DMS 273 treated with DMSO at 0.1 percent for 48 hours (cell line): ENCODE data around the gene RALGPS1.

Experiments
- DNase-seq: peaks from one replicate; lab custom pipeline; 2025; lab: John Stamatoyannopoulos, UW

RALGPS1 gene

DNA sequence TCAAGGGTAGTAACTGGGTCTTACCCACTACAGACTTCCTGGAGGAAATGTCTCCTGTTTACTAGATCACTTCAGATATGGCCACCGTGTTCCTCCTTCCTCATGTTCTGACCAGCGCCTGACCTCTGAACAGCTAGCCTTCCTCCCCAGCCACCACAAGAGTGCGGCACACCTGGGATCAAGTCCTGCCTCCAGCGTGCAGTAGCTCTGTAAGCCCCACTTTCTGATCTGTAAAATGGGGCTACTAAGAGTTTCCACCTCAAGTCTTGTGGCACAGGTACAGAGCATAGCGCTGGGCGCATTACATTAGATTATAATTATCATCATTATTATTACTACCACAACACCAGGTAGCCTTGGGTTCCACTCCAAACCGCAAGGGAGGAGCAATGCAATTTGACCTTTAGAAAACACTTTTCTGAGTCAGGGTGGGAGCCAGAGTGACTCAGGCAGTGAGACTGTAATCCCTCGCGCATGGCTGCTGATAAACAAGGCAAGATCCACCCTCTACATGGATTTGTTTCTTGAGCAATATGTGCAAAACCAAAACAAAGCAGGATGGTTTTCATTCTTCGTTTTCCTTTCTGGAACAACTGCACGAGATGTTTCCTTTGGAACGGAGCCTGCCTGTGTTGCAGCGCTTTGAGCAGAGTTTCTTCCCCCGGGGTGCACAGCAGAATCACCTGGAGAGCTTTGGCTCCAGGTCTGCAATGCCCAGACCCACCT is 272.8 kb downstream of the RALGPS1 start:
- DNase-seq: no peak

DNA sequence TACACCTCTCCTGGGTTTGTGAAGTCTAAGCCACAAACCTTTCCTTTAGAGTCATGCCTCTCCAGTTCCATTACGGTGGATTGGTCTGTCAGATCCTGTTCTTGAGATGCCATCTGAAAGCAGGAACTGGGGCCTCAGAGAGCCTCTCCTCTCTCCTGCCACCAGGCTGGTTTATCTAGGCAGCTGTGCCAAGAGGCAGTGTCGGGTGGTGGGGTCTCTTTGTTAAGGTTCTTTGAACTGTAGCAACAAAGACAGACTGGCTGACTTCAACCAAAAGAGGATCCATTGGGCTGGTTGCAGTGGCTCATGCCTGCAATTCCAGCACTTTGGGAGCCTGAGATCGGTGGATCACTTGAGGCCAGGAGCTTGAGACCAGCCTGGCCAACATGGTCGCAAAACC is 273.8 kb downstream of the RALGPS1 start:
- DNase-seq: no peak

DNA sequence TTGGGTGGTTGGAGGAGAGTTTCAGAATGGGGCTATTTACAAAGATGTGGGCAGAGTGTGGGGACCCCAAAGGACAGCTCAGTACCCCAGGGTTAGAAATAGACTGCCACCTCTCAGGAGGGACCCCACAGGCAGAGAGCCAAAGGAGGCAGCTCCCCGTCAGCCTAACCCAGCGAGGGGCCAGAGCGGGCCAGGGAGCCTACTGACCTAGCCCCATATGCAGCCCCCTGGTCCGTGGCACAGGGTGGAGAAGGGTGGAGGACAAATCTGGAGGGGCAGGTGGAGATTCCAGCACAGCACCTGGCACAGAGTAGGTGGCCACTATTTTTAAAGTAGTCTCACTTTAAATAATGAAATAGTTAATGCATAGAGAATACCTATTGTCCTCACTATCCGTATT is 275.0 kb downstream of the RALGPS1 start:
- no peak for DNase-seq

DNA sequence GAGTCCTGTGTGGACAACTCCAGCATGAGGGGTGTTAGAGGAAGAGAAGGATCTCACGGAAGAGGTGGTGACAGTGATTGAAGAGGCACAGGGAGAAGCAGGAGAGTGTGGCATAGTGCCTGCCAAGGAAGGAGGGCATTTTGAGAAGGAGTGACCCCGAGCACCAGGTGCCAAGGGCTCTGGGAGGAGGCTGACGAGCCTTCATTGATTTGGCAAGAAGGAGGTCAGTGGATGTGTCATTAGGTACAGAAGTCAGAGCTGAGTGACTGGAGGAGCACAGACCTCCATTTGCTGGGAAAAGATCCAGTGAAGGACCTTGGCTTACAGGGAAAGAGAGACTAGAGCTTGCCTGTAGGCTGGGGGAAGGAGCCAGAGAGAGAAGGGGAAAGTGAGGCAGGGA is 278.2 kb downstream of the RALGPS1 start:
- no peak for DNase-seq

DNA sequence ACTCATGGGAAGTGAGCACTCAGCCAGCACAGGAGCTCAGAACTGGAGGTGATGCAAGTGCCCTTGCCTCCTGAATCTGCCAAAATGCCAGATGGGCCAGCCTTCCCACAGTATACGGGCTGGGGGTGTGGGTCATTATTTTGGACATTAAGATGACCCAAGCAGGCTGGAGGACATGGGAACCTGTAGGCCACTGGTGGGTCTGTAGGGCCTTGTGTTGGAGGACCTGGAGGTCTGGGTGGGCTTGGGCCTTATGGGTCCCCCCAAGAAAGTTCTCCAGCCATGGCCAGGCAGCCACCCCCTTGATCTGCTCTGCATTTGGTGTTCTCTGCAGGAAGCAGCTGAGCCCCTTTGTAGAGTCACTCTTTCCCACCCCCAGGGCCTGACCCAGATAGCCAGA is 278.9 kb downstream of the RALGPS1 start:
- DNase-seq: no peak

DNA sequence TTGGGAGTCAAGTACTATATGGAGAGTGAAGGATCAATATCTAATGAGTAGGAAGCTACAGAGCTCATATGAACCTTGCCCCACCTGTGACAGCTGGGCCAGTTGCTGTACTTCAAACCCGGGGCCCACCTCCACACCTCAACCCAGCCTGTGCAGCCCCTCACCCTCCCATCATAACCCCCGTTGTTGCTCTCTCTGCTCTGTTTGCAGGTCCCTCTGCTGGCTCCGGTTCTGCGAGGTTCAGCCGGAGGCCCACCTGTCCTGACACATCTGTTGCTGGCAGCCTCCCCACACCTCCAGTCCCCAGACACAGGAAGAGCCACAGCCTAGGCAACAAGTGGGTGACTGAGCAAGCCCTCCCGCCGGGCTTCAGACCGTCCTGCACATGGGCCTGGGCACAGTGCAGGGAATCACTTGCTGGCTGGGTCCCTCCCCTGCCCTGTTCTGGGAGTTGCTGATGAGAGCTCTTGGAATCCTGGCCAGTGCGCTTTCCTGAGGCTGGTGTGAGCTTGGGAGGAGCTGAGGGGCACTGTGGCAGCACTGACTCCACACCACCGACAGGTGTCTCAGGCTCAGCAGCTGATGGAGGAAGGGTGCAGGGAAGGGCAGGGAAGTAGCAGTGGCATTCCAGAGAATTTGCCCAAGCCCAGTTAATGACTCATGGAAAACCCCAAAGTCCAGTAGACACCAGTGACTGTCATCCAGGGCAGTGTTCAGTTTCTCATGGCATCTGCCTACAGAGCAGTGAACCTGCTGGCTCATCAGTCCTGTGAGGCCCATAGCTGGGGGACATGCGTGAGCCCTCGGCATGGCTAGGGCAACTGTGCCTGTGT is 280.5 kb downstream of the RALGPS1 start:
- DNase-seq: no peak

DNA sequence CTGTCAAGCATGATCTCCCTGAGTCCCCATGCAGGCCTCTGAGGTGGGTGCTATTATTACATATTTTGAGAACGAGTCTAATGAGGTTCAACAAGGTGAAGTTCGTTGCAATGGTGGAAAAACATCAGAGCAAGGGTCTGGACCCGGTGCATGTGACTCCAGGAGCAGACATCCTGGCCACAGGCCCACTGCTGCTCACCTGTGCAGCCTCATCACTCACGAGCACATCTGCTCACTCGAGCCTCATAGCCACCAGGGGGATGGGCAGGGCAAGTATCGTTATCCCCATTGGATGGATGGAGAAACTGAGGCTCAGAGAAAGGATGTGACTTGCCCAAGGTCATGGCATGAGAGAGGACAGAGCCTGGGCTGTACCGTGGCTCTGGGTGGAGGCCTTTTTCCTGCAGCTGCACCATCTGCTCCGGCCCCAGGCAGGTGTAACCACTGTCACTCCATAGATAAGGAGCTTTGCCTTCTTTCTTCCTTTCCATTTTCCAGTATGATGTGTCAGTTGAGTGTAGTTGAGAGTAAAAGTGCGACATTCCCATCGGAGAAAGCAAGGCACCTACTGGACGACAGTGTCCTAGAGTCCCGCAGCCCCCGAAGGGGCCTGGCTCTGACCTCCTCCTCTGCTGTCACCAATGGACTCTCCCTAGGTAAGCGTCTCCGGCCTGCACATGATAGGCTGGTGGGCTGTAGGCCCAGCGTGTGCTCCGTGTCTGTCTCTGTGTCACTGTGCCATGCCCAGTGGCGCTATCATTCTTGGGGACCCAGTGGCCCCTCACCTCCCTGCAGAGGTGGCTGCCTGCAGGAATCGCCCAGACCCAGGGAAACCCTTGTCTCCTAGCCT is 281.6 kb downstream of the RALGPS1 start:
- DNase-seq: no peak

DNA sequence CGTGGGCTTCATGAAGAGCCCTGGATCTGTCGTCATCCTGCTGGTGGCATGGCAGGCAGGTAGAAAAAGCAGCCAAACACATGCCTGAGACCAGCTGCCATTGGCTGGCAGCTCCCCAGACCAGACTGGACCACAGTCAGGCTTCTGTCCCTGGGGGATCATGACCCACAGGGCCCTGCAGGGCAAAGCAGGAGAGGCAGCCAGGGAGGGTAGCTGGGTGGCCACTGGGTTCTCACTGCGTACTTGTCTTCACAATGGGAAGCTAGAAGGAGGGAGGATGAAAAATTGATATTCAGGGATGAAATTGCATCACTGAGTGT is 282.2 kb downstream of the RALGPS1 start:
- no peak for DNase-seq

DNA sequence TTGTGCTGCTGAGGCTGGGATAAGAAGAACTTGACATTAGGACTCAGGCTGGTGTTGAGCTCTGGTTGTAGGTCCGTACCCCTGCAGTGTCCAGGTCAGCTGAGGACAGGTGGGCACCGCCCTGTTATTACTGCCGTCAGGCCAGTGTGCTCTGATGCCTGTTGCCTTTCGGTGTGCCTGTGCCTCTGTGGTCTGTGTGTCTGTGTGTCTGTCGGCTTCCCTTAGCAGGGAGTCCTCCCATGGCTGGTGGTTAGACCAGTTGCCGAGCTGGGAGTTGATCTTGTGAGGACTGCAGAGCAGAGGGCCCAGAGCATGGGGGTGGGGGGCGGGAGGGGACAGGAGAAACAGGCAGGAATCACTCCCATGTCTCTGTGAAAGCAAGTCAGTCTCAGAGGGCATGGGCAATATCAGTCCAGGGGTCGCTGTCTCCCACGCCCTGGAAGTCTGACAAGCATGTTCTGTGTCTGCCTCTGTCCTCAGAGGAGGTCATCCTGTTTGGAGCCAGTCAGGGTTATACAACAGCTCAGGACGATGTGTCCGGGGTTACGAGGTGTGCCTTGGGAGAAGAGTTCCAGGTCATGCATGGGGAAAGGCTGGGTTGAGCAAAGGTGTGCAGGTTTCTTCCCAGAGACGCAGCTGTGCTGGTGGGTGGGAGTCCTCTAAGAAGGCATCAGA is 282.7 kb downstream of the RALGPS1 start:
- no peak for DNase-seq

DNA sequence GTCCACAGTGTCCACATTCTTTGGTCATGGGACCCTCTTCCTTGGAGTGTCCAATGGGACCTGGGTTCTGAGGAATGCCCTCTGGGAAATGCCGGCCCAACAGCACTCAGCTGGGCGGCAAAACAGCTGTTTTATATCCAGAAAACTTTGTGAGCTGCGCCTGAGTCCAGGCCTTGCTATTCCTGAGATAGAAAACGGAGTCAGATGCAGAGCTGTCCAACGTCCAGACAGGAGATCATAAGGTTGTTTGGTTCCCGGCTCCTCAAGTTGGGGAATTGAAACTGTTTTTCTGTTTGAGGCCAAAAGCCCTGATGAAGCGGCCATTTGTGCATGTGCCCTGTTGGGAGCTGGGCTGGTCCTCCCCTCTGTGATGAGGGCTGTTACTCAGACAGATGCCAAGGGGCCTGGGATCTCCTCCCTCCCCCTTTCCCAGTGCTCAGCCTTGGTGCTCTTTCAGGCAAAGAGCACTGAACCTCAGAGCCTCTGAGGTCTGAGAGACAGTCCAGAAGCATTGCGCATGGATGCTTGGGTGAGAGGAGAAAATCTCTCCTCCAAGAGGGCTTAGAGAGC is 283.4 kb downstream of the RALGPS1 start:
- no peak for DNase-seq

DNA sequence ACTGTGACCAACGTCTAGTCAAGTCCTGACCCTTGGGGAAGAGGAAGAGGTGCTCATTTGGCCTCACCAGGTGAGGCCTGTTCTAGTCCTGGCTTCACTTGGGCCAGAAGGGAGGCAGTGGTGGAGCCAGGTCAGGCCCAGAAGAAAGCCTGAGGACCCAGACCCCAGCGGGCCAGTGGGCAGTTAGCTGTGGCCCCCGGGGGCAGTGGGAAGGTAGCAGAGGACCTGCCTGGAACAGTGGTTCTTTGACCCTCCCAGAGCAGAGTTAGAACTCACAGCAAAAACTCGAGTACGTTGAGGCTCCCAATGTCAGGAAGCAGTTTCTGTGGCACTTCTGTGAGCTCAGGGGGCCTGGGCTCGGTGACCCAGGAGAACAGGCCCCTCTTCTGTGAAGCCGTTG is 284.0 kb downstream of the RALGPS1 start:
- no peak for DNase-seq

DNA sequence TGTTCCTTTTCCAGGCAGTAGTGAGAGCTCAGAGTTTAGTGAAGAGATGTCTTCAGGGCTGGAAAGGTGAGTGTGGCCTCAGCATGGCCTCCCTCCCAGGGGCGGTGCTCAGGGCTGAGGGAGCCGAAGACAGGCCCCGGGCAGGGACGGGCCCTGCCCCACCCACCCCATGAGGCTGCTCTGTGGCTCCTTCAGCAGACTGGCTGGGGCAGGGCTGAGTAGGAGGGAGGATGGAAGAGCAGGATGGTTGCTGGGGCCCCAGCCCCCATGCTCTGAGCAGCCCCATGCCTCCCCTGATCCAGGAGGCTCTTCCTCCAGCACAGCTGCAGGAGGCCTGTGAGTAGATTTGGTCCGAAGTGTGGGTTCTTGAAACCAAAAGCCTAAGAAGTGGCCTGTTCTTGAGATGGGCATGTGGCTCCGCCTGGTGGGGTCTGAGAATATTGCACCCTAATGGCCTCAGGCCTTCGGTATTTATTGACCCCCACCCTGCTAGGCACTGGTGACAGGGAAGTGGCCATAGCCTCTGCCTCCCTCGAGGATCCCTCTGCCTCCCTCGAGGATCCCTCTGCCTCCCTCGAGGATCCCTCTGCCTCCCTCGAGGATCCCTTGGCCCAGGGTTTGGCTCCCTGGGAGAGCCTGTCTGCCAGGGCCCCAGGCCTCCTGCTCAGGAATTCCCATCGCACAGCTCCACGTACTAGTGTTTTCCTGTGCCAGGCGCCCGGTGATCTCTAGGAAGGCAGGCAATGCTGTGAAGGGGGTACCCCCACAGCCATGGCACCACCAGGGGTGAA is 284.6 kb downstream of the RALGPS1 start:
- peak; percentile 59 for DNase-seq

DNA sequence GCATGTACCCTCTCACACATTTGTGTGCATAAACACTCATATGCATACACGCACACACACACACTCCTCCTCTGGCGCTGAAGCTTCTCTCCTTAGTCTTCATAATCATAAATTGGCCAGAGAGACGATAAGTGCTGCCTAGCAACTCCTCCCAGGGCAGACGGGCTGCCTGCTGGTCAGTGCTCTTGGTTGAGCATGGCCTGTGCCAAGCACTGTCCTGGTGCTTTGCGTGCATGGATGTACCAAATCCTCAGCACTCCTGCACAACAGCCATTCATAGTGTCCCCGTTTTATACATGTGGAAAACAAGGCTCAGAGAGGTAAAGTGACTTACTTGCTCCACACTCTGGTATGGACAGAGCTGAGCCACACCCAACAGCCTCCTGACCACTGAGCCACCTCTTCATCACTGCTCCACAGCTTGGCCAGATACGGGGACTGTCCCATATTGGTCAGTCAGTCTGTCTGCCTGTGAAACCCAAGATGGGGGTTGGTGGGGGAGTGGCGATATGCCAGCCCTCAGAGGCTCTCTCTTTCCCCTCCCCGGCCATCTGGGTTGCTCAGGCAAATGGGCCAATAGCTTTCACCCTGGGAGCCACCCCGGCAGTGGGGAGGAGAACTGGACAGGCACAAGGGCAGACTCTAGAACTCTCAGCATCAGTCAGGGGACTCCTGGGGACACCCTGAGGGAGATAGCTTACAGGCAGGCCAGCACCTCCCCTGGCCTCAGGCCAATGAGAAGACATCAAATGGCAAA is 285.7 kb downstream of the RALGPS1 start:
- DNase-seq: no peak

DNA sequence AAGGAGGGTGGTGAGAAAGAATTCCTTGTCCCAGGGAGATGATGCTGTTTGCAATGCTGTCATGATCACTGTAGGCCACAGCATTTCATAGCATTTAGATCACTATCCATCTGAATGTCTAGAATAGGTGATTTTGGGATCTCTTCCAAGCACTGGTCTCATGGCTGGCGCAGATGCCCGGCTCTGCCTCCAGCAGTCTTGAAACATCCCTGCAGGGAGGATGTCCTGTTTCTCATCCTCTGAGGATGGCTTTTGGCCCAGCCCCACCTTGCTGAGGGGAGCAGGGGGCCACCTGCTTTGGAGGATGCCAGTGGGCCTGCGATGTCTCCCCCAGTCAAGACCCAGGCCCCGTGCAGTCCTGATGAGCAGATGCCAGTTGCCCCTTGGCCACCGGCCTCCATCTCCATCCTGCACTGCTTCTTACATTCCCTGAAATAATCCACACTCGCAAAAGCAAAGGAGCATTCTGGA is 286.5 kb downstream of the RALGPS1 start:
- DNase-seq: no peak

DNA sequence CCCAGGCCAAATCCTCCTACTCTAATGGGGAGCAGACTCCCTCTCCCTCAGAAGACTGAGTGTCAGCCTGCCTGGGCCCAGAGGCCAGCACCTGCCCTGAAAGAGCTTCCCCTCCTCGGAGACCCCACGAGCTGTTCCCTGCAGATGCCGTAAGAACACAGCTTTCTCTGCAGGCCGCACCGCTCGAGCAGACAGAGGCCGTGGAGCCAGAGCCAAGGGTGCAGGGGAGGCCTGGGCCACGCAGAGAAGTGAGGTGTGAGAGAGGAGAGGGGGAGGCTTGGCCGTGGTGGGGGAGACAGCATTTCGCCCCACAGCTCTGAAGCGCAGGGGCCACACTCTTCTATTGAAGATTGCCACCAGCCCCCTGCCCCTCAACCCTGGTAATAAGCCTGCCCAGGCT is 287.1 kb downstream of the RALGPS1 start:
- no peak for DNase-seq

DNA sequence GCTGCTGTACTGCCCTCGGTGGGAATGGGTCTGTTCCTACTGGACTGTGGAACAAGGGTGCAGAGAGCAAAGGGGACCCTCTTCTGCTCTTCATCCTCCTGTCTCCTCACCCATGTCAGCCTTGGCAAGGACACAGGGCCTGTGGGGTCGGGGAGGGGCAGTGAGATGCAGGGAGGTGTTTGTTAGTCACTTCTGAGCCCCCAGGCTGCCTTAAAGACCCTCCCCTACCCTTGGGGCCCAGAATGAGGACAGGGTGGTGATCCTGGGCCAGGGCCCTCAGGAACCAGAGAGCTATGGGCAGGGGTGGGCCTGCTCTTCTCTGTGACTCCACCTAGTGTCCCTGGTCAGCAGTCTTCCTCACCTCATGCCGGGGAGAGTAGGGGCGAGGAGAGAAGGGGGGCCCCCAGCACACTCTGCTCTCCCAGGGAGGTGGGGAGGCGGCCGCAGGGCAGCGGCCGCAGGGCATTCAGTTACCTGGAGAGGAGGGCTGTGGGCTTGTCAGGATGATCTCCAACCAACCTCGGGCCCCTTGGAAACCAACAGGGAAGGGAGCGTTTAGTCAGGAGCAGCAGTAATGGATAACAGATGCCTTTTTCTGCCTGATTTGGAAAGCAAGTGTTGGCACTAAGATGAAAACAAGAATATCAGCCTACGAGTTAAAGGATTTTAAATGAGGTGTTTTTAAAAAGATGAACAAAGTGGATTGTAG is 288.0 kb downstream of the RALGPS1 start:
- no peak for DNase-seq

DNA sequence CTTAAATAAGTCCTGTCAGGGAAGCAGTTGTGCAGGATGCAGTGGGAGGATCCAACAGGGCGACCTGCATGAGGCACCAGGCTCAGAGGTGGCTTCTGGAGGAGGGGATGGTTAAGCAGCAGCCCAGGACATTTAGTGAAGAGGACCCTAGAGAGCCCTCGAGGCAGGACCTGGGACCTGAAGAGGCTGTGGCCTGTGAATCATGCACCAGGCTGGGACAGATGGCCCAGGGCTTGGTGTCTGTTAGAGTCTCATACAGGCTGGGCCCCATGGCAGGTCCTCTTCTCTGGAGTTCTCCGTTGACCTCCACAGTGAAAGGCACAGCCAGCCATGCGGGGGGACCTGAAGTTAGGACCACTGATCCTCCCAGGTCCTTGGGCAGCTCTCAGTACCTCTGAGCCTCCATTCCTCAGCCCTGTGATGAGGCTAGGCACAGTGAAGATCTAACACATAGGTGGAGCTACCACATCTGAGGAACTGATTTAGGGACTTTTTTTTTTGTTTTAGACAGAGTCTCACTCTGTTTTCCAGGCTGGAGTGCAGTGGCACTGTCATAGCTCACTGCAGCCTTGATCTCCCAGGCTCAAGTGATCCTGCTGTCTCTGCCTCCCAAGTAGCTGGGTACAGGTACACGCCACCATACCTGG is 289.2 kb downstream of the RALGPS1 start:
- DNase-seq: no peak

DNA sequence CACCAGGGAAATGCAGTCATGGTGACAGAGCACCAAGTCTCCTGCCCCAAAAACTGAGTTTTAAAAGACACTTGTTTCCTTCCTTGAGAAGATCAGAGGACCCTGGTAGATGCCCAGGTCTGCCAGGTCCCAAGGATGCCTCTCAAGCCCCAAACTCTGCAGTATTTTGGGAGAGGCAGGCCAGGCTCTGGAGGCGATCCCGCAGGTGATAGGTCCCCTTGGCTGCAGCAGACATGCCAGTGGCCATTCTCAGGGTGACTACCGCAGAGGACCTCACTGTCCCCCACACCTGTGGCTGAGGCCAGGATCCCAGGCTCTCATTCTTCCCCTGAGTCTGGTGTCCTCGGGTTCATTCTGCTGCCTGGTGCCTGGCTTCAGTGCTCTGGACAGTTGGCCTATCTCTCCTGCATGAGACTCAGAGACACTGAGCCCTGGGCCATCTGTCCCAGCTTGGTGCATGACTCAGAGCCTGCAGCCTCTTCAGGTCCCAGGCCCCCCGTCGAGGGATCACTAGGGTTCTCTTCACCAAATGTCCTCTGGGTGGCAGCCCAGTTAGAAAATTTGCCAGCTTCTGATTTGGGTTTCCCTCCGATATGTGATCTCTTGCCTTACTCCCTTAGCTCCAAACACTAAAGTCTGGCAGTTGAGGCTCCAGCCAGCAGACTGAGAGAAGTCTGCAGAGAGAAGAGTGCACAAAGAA is 290.3 kb downstream of the RALGPS1 start:
- peak; percentile 81 for DNase-seq
